ENCODE data around the gene PKN1. TPM values are rescaled to one million over a fixed set of nuclear protein-coding genes. Genes with fewer than 3 reads are reported as not detected.

Gene PKN1
- total RNA-seq, 6 donors from 2014 or later = 95.2 to 278 (median 200) TPM

- TF ChIP-seq EP300 (IDR thresholded peaks at IDR 0.05) = no peak
- TF ChIP-seq POLR2AphosphoS5 (IDR thresholded peaks at IDR 0.05) = no peak
- TF ChIP-seq POLR2A (IDR thresholded peaks at IDR 0.05) = no peak
- TF ChIP-seq, protein P1, sequence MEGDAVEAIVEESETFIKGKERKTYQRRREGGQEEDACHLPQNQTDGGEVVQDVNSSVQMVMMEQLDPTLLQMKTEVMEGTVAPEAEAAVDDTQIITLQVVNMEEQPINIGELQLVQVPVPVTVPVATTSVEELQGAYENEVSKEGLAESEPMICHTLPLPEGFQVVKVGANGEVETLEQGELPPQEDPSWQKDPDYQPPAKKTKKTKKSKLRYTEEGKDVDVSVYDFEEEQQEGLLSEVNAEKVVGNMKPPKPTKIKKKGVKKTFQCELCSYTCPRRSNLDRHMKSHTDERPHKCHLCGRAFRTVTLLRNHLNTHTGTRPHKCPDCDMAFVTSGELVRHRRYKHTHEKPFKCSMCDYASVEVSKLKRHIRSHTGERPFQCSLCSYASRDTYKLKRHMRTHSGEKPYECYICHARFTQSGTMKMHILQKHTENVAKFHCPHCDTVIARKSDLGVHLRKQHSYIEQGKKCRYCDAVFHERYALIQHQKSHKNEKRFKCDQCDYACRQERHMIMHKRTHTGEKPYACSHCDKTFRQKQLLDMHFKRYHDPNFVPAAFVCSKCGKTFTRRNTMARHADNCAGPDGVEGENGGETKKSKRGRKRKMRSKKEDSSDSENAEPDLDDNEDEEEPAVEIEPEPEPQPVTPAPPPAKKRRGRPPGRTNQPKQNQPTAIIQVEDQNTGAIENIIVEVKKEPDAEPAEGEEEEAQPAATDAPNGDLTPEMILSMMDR (IDR thresholded peaks at IDR 0.05) = no peak
- Histone ChIP-seq H3K27ac (peak overlapping the region; percentile 100), H3K27me3 (no peaks in the 10 kb centered on the region), H3K4me3 (peak overlapping the region; percentile 74 to 97 (median 88)), H3K4me1 (peaks cover 38 to 52% (median 48%) of the 10 kb centered on the region in 4 donors), H3K9me3 (no peaks in the 10 kb centered on the region), H3K36me3 (peaks cover 15 to 35% (median 26%) of the 10 kb centered on the region in 4 donors)
- 0 to 2% methylated on average over 8 to 29 of the region's 32 CpGs for WGBS, 2 donors
- DNase-seq (no peak), ATAC-seq (ENCODE audit: low FRiP score in 2 of 2) (peak in 1 of 2 donors; percentile 0)
These were observed 84.3 kb downstream of the PKN1 start for GRCh38 chr19:14517446-14517839.

DNA sequence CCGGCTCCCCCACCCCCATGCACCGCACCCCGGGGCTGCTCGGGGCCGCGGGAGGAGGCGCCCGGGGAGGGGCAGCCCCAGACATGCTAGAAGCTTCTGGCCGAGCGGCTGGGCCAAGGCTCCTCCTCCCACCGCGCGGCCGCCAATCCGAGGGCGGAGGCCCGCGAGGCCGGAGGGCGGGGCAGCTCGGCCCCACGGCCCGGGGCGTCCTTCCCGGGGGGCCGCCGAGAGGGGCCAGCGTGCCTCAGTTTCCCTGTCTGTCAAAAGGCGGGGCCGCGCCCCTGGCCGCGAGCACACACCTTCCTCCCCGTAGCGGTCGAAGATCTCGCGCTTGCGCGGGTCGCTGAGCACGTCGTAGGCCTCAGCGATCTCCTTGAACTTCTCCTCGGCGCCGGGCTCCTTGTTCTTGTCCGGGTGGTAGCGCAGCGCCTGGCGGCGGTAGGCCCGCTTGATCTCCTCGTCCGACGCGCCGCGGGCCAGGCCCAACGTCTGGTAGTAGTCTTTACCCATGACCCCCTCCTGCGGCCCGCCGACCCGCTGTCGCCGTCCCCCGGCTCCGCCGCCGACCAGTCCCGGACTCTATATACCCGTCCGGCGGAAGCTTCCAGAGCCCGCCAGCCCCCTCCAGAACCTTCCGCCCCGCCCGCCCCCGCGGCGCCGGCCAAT, 84.9 kb downstream of the PKN1 start, which contains the start of gene DNAJB1:
Gene DNAJB1, minus strand, starts transcription at position 558 of the 666 bp plus-strand sequence. Its CDS starts 48 bp downstream, at position 510.
- H3K4me3 ChIP-seq = peak within 1 kb of the TSS; percentile 74 to 97 (median 88)
- peak; percentile 87 to 91 for ATAC-seq (ENCODE audit: low FRiP score in 2 of 2)
- H3K4me1 ChIP-seq = peaks cover 38 to 52% (median 47%) of the 10 kb centered on the region in 4 donors
- WGBS, 2 donors = 0% methylated on average over 1 to 22 of the region's 82 CpGs
- peaks cover 15 to 35% (median 26%) of the 10 kb centered on the region in 4 donors for H3K36me3 ChIP-seq
- H3K9me3 ChIP-seq = no peaks in the 10 kb centered on the region
- peak; percentile 92 to 96 for DNase-seq
- TF ChIP-seq, protein P1 (IDR thresholded peaks at IDR 0.05) = peak in 3 of 6 experiments; percentile 22 to 37 (median 25)
- peak in 1 of 4 donors; percentile 60 for TF ChIP-seq EP300 (IDR thresholded peaks at IDR 0.05)
- TF ChIP-seq POLR2AphosphoS5 (IDR thresholded peaks at IDR 0.05) = peak; percentile 85 to 98
- TF ChIP-seq POLR2A (IDR thresholded peaks at IDR 0.05) = peak; percentile 98 to 100 (median 99)
- peak within 1 kb of the TSS; percentile 100 for H3K27ac ChIP-seq
- H3K27me3 ChIP-seq = no peaks in the 10 kb centered on the region

GRCh38 chr19:14519245-14519859, 86.2 kb downstream of the PKN1 start:
- Histone ChIP-seq H3K9me3 (no peaks in the 10 kb centered on the region), H3K27me3 (no peaks in the 10 kb centered on the region), H3K36me3 (peaks cover 15 to 24% (median 21%) of the 10 kb centered on the region in 4 donors), H3K4me3 (peak overlapping the region in 2 of 4 donors; percentile 24 to 92), H3K4me1 (peaks cover 35 to 42% (median 39%) of the 10 kb centered on the region in 4 donors), H3K27ac (peak overlapping the region; percentile 96 to 100 (median 100))
- DNase-seq (peak in 1 of 2 donors; percentile 17), ATAC-seq (ENCODE audit: low FRiP score in 2 of 2) (no peak)
- 93 to 94% methylated on average over 22 of the region's 22 CpGs for WGBS, 2 donors
- TF ChIP-seq POLR2A (IDR thresholded peaks at IDR 0.05) = no peak
- TF ChIP-seq EP300 (IDR thresholded peaks at IDR 0.05) = no peak
- TF ChIP-seq, protein P1 (IDR thresholded peaks at IDR 0.05) = no peak
- no peak for TF ChIP-seq POLR2AphosphoS5 (IDR thresholded peaks at IDR 0.05)

- Histone ChIP-seq H3K4me3 (no peak overlapping the region), H3K36me3 (peaks cover 10 to 18% (median 16%) of the 10 kb centered on the region in 4 donors), H3K27ac (peak overlapping the region; percentile 96 to 100 (median 100)), H3K9me3 (no peaks in the 10 kb centered on the region), H3K27me3 (no peaks in the 10 kb centered on the region), H3K4me1 (peaks cover 30 to 37% (median 33%) of the 10 kb centered on the region in 4 donors)
- TF ChIP-seq, protein P1 (IDR thresholded peaks at IDR 0.05) = no peak
- TF ChIP-seq POLR2AphosphoS5 (IDR thresholded peaks at IDR 0.05) = peak in 1 of 2 donors; percentile 34
- 51 to 83% methylated on average over 1 to 2 of the region's 2 CpGs for WGBS, 2 donors
- ATAC-seq (ENCODE audit: low FRiP score in 2 of 2) (no peak), DNase-seq (peak in 1 of 2 donors; percentile 48)
These were observed 86.8 kb downstream of the PKN1 start for GRCh38 chr19:14519860-14520407.
